ENCODE measurements around the gene ANKRD33B.

The ANKRD33B gene

DNA sequence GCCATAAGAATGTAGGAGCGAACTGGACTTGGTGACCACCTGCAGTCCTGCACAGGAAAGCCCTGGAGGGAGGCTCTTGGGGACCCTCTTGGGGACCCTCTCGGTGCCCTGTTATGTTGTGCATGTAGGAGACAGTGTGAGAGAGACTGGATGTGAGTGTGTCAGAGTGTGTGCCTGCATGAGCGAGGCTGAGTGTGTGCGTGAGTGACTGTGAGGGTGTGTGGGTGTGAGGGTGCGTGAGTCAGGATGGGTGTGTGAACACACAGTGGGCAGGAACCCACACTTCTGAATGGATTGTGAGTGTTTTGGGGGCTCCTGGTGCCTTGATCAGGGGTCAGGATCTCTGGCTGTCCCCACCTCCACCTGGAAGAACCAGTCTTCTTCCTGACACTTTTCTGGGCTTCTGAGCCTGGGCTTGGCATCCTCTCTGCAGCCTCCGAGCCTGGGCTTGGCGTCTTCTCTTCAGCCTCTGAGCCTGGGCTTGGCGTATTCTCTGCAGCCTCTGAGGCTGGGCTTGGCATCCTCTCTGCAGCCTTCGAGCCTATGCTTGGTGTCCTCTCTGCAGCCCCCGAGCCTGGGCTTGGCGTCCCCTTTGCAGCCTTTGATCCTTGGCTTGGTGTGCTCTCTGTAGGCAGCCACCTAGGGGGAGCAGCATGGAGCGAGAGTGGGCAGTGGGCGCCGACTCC lies 25.6 kb upstream of the ANKRD33B start:
- Histone ChIP-seq H3K4me1 (ENCODE audit: insufficient read depth, low read length) (no peaks in the 10 kb centered on the region), H3K4me3 (ENCODE audit: low read depth in 1 of 2, low read length in 2 of 2) (no peak overlapping the region), H2AFZ (ENCODE audit: low read depth, low read length) (no peak overlapping the region), H3K27ac (ENCODE audit: low read length) (no peak overlapping the region), H3K4me2 (ENCODE audit: insufficient read depth, low read length) (no peak overlapping the region), H4K20me1 (ENCODE audit: insufficient read depth, low read length) (no peaks in the 10 kb centered on the region), H3K36me3 (ENCODE audit: insufficient read depth, low read length) (no peaks in the 10 kb centered on the region), H3K27me3 (ENCODE audit: insufficient read depth, low read length, poor library complexity) (no peaks in the 10 kb centered on the region), H3K79me2 (ENCODE audit: insufficient read depth, low read length) (no peaks in the 10 kb centered on the region), H3K9me3 (ENCODE audit: insufficient read depth, low read length, severe bottlenecking) (no peaks in the 10 kb centered on the region), H3K9ac (ENCODE audit: low read depth, low read length) (no peak overlapping the region)
- ATAC-seq (ENCODE audit: insufficient read depth, low read depth), result no peak
- TF ChIP-seq EZH2 (IDR thresholded peaks at IDR 0.05; ENCODE audit: borderline replicate concordance, low read depth, low read length, severe bottlenecking), result no peak
- TF ChIP-seq, protein P1, sequence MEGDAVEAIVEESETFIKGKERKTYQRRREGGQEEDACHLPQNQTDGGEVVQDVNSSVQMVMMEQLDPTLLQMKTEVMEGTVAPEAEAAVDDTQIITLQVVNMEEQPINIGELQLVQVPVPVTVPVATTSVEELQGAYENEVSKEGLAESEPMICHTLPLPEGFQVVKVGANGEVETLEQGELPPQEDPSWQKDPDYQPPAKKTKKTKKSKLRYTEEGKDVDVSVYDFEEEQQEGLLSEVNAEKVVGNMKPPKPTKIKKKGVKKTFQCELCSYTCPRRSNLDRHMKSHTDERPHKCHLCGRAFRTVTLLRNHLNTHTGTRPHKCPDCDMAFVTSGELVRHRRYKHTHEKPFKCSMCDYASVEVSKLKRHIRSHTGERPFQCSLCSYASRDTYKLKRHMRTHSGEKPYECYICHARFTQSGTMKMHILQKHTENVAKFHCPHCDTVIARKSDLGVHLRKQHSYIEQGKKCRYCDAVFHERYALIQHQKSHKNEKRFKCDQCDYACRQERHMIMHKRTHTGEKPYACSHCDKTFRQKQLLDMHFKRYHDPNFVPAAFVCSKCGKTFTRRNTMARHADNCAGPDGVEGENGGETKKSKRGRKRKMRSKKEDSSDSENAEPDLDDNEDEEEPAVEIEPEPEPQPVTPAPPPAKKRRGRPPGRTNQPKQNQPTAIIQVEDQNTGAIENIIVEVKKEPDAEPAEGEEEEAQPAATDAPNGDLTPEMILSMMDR (IDR thresholded peaks at IDR 0.05; ENCODE audit: borderline replicate concordance, extremely low read depth, low read length, poor library complexity, severe bottlenecking), result no peak
- DNase-seq, result no peak

DNA sequence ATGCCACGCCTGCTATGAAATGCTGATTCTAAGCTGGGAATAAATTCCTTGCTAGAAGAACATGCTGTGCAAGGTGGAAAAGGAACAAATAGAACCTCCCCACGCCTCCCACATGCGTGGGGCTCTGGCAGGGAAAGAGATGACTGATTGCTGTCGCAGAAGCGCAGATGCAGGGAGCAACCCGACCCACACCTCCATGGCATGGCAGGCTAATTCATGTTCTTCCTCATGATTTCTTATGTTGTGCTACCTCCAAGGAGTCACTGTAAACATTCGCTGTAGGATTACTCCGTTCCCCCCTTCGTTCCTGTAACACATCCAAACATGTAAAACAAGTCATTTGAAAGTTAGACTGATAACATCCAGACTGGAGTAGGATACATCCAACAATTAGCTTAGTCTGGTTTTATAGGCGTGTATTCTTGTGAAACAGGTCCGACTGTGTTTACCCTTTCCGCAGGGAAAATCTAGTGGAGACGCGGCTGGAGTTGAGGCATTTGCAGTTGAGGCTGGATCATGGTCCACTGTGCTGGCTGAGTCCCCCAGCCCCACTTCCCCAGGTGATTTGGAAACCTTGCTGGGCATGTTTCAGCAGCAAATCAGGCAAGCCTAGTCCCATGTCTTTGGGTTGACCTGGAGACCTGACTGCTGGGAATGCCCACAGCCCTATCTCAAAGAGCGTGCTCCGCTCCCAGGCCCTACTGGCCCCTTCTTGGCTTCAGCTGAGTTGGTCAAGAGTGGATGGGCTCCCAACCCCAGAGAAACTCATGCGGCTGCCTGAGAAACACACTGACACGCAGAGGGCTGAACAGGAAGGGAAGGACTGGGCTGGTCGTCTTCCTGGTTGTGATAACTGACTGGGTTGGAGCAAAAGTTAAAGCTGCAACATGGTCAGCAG lies 24.8 kb upstream of the ANKRD33B start:
- H3K27me3 ChIP-seq (ENCODE audit: insufficient read depth, low read length, poor library complexity), result no peaks in the 10 kb centered on the region
- no peak overlapping the region for H2AFZ ChIP-seq (ENCODE audit: low read depth, low read length)
- no peaks in the 10 kb centered on the region for H4K20me1 ChIP-seq (ENCODE audit: insufficient read depth, low read length)
- ATAC-seq (ENCODE audit: insufficient read depth, low read depth) (no peak), DNase-seq (no peak)
- no peaks in the 10 kb centered on the region for H3K79me2 ChIP-seq (ENCODE audit: insufficient read depth, low read length)
- no peaks in the 10 kb centered on the region for H3K36me3 ChIP-seq (ENCODE audit: insufficient read depth, low read length)
- H3K4me1 ChIP-seq (ENCODE audit: insufficient read depth, low read length), result no peaks in the 10 kb centered on the region
- no peak overlapping the region for H3K4me2 ChIP-seq (ENCODE audit: insufficient read depth, low read length)
- no peak overlapping the region for H3K9ac ChIP-seq (ENCODE audit: low read depth, low read length)
- H3K9me3 ChIP-seq (ENCODE audit: insufficient read depth, low read length, severe bottlenecking), result no peaks in the 10 kb centered on the region
- no peak overlapping the region for H3K4me3 ChIP-seq (ENCODE audit: low read depth in 1 of 2, low read length in 2 of 2)
- H3K27ac ChIP-seq (ENCODE audit: low read length), result no peak overlapping the region
- no peak for TF ChIP-seq EZH2 (IDR thresholded peaks at IDR 0.05; ENCODE audit: borderline replicate concordance, low read depth, low read length, severe bottlenecking)
- TF ChIP-seq, protein P1 (IDR thresholded peaks at IDR 0.05; ENCODE audit: borderline replicate concordance, extremely low read depth, low read length, poor library complexity, severe bottlenecking), result no peak

DNA sequence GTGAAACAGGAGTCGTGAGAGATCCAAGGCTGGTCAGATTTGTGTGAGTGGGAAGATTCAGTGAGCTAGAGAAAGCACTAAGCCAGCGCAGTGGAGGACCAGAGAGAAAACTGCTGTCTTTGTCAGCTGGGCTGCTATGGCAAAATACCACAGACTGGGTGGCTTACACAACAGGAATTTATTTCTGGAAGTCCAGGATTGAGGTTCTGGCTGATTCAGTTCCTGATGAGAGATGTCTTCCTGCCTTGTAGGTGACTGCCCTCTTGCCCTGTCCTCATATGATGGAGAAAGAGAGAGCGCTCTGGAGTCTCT lies 24.2 kb upstream of the ANKRD33B start:
- Histone ChIP-seq H3K4me3 (ENCODE audit: low read depth in 1 of 2, low read length in 2 of 2) (no peak overlapping the region), H3K79me2 (ENCODE audit: insufficient read depth, low read length) (no peaks in the 10 kb centered on the region), H3K27ac (ENCODE audit: low read length) (no peak overlapping the region), H3K4me1 (ENCODE audit: insufficient read depth, low read length) (no peaks in the 10 kb centered on the region), H3K9ac (ENCODE audit: low read depth, low read length) (no peak overlapping the region), H3K9me3 (ENCODE audit: insufficient read depth, low read length, severe bottlenecking) (no peaks in the 10 kb centered on the region), H3K4me2 (ENCODE audit: insufficient read depth, low read length) (no peak overlapping the region), H4K20me1 (ENCODE audit: insufficient read depth, low read length) (no peaks in the 10 kb centered on the region), H2AFZ (ENCODE audit: low read depth, low read length) (no peak overlapping the region), H3K27me3 (ENCODE audit: insufficient read depth, low read length, poor library complexity) (no peaks in the 10 kb centered on the region), H3K36me3 (ENCODE audit: insufficient read depth, low read length) (no peaks in the 10 kb centered on the region)
- TF ChIP-seq EZH2 (IDR thresholded peaks at IDR 0.05; ENCODE audit: borderline replicate concordance, low read depth, low read length, severe bottlenecking), result no peak
- TF ChIP-seq, protein P1 (IDR thresholded peaks at IDR 0.05; ENCODE audit: borderline replicate concordance, extremely low read depth, low read length, poor library complexity, severe bottlenecking), result no peak
- ATAC-seq (ENCODE audit: insufficient read depth, low read depth) (no peak), DNase-seq (no peak)

Data from DND-41 (cell line).